Measurements from ENCODE around the gene ART3.

DNA sequence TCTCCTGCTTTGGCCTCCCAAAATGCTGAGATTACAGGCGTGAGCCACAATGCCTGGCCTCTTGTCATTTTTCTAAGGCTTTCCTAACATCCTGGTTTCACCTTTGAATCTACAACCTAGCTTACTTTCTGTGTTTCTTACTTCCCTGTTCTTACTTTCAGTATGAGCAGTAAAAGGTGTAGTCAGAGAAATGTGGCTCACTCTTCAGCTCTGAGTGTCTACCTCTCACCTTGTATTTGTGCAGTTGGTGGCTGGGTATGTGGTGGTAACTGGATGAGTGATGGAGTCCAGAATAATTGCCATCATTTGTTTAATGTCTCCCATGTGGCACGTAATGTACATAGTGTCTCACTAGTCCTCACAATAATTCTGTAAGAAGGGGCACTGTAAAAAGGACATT is 19.5 kb upstream of the ART3 start:
- TF ChIP-seq, protein P1, sequence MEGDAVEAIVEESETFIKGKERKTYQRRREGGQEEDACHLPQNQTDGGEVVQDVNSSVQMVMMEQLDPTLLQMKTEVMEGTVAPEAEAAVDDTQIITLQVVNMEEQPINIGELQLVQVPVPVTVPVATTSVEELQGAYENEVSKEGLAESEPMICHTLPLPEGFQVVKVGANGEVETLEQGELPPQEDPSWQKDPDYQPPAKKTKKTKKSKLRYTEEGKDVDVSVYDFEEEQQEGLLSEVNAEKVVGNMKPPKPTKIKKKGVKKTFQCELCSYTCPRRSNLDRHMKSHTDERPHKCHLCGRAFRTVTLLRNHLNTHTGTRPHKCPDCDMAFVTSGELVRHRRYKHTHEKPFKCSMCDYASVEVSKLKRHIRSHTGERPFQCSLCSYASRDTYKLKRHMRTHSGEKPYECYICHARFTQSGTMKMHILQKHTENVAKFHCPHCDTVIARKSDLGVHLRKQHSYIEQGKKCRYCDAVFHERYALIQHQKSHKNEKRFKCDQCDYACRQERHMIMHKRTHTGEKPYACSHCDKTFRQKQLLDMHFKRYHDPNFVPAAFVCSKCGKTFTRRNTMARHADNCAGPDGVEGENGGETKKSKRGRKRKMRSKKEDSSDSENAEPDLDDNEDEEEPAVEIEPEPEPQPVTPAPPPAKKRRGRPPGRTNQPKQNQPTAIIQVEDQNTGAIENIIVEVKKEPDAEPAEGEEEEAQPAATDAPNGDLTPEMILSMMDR (IDR thresholded peaks at IDR 0.05) = no peak
- TF ChIP-seq POLR2A (IDR thresholded peaks at IDR 0.05) = no peak

Data from tibial nerve (tissue), 3 donors.